Measurements from ENCODE around the gene CCDC39. TPM values are rescaled to one million over a fixed set of nuclear protein-coding genes. Genes with fewer than 3 reads are reported as not detected.
"Not testable (repeated sequence)": the region's sequence is repeated elsewhere in the genome, so short reads cannot be mapped to it uniquely, and the experiment has no call there.

The CCDC39 gene
- total RNA-seq, 1 donor from 2014 or later = not detected

DNA sequence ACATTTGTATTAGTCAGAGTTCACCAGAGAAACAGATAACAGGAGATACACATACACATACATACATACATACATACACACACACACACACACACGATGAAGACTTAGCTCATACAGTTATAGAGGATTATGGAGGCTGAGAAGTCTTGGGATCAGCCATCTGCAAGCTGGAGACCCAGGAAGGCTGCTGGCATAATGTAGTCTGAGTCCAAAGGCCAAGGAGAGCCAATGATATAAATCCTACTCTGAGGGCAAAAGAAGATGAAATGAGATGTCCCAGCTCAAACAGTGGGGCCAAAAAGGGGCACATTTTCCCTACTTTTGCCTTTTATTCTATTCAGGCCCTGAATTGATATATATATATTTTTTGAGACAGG is 83.7 kb downstream of the CCDC39 start:
- intact Hi-C loops (cut with micrococcal nuclease) = no loop called here
- Histone ChIP-seq H3K4me1 (no peaks in the 10 kb centered on the region), H3K36me3 (no peaks in the 10 kb centered on the region), H3K27me3 (ENCODE audit: low read depth) (peaks cover 38% of the 10 kb centered on the region), H3K9me3 (replicated peaks) (no peaks in the 10 kb centered on the region), H3K27ac (replicated peaks) (no peak overlapping the region), H3K4me3 (no peak overlapping the region)
- no peak for DNase-seq
- TF ChIP-seq, protein P1, sequence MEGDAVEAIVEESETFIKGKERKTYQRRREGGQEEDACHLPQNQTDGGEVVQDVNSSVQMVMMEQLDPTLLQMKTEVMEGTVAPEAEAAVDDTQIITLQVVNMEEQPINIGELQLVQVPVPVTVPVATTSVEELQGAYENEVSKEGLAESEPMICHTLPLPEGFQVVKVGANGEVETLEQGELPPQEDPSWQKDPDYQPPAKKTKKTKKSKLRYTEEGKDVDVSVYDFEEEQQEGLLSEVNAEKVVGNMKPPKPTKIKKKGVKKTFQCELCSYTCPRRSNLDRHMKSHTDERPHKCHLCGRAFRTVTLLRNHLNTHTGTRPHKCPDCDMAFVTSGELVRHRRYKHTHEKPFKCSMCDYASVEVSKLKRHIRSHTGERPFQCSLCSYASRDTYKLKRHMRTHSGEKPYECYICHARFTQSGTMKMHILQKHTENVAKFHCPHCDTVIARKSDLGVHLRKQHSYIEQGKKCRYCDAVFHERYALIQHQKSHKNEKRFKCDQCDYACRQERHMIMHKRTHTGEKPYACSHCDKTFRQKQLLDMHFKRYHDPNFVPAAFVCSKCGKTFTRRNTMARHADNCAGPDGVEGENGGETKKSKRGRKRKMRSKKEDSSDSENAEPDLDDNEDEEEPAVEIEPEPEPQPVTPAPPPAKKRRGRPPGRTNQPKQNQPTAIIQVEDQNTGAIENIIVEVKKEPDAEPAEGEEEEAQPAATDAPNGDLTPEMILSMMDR (IDR thresholded peaks at IDR 0.05; ENCODE audit: borderline replicate concordance) = no peak

DNA sequence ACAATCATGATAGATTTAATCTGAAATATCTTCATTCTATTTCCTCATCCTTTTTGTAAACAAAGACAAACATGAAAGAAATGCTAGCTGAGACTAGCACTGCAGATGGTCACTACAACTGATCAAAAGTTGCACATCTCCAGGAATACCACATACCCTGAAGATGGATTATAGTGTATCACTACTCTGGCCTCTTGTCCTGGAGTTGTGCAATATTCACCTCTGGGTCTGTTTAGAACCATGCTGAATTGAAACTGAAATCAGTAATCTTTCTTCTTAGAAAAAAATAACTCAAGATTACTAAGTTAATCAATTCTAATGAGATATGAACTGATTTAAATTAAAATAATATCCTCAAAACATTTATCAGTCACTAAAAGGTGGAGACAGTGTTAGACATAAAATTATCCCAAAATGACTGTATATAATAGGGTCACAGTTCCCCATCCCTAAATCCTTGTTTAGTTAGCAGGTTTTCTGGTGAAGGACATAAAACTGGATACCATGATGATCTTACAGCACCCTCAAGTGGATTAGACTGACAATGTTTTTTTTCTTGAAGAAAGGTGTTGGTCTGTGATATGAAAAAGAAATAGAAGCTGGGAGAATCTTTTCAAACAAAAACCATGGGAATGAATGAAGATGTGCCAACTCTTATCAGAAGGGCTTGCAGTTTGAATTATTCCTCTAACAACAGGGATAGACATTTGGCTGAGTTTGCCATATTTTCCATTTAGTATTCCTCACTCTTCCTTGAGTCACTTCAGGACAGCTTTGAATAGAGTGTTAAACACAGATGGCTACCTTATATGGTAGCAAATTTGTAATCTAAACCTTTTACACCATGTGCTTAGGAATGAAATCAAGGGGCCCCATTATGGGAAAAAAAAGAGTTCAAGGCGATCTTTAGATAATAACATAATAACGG is 84.4 kb downstream of the CCDC39 start:
- no peaks in the 10 kb centered on the region for H3K4me1 ChIP-seq
- no peak for DNase-seq
- TF ChIP-seq, protein P1 (IDR thresholded peaks at IDR 0.05; ENCODE audit: borderline replicate concordance) = peak; percentile 37
- H3K4me3 ChIP-seq = no peak overlapping the region
- H3K36me3 ChIP-seq = no peaks in the 10 kb centered on the region
- no peaks in the 10 kb centered on the region for H3K9me3 ChIP-seq (replicated peaks)
- no peak overlapping the region for H3K27ac ChIP-seq (replicated peaks)
- H3K27me3 ChIP-seq (ENCODE audit: low read depth) = peaks cover 43% of the 10 kb centered on the region
- intact Hi-C loops (cut with micrococcal nuclease) = no loop called here

DNA sequence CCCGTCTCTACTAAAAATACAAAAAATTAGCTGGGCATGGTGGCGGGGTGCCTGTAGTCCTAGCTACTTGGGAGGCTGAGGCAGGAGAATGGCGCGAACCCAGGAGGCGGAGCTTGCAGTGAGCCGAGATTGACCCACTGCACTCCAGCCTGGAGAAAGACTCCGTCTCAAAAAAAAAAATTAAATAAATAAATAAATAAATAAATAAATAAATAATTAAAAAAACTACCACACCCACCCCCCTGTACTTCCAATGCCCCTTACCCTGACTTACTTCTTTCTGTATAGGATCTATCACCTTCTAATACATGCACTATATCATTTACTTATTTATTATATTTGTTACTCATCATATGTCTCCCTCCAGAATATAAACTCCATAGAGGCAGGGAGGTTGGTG is 85.7 kb downstream of the CCDC39 start:
- not testable (repeated sequence) for H3K27ac ChIP-seq (replicated peaks)

DNA sequence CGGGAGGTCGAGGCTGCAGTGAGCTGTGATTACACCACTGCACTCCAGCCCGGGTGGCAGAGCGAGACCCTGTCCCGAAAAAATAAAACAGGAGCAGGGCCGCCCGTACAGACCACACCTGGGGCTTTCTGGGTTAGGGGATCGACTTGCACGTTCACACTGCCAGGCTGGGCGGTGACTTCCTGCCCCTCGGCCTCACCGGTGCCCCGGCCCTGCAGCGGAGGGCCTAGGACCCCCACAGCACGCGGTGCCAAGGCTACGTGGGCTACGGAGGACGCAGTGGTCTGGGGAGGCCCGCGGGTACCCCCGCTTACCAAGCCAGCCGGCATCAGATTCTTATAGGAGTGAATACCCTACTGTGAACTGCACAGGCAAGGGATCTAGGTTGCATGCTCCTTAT is 88.9 kb downstream of the CCDC39 start:
- TF ChIP-seq, protein P1 (IDR thresholded peaks at IDR 0.05; ENCODE audit: borderline replicate concordance) = no peak
- no peak for DNase-seq

More for the DNA sequence above, 85.7 kb downstream of the CCDC39 start:
- H3K4me1 ChIP-seq; H3K36me3 ChIP-seq; DNase-seq; H3K4me3 ChIP-seq; H3K9me3 ChIP-seq (replicated peaks); intact Hi-C loops (cut with micrococcal nuclease): not testable (repeated sequence)
- peaks cover 43% of the 10 kb centered on the region for H3K27me3 ChIP-seq (ENCODE audit: low read depth)

DNA sequence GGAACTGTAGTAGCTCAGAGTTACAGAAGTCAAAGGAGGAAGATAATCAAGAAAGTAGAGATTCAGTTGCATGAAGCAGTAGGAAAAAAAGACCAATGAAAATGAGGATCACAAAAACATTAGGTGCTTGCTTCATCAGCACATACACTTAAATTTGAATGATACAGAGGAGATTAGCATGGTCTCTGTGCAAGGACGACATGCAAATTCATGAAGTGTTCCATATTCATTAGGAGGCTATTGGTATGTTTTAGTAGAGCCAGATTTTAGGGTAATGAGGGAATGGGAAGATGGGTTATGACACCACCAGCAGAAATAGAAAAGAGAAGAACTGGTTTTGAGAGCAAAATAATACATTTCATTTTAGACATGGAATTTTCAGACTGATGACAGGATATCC is 98.4 kb downstream of the CCDC39 start:
- intact Hi-C loops (cut with micrococcal nuclease) = no loop called here
- H3K36me3 ChIP-seq = no peaks in the 10 kb centered on the region
- no peaks in the 10 kb centered on the region for H3K4me1 ChIP-seq
- H3K27ac ChIP-seq (replicated peaks) = no peak overlapping the region
- no peaks in the 10 kb centered on the region for H3K9me3 ChIP-seq (replicated peaks)
- no peak overlapping the region for H3K4me3 ChIP-seq
- no peak for DNase-seq
- TF ChIP-seq, protein P1 (IDR thresholded peaks at IDR 0.05; ENCODE audit: borderline replicate concordance) = no peak
- peaks cover 30% of the 10 kb centered on the region for H3K27me3 ChIP-seq (ENCODE audit: low read depth)

More for the DNA sequence above, 88.9 kb downstream of the CCDC39 start:
- Histone ChIP-seq H3K4me1 (no peaks in the 10 kb centered on the region), H3K4me3 (no peak overlapping the region), H3K27ac (replicated peaks) (no peak overlapping the region), H3K27me3 (ENCODE audit: low read depth) (peaks cover 52% of the 10 kb centered on the region), H3K36me3 (no peaks in the 10 kb centered on the region), H3K9me3 (replicated peaks) (no peaks in the 10 kb centered on the region)
- intact Hi-C loops (cut with micrococcal nuclease) = no loop called here

DNA sequence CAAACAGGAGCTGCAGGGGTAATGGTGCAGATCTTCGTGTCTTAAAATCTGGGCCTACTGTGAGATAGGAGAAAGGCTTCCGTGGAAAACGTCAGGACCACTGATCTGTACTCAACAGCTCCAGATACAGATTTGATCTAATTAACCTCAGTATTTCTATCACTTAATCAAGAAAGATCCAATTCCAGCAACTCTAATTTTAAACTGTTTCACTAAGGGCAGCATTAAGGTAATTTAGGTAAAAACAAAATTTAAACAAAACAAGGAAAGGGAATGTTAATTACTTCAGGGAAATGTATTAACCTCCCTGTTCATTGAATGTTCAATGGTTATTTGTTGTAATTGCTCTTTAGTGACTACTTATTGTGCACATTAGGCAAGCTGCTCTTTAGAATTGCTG is 103.7 kb downstream of the CCDC39 start:
- intact Hi-C loops (cut with micrococcal nuclease) = no loop called here
- no peak overlapping the region for H3K4me3 ChIP-seq
- H3K4me1 ChIP-seq = no peaks in the 10 kb centered on the region
- H3K27me3 ChIP-seq (ENCODE audit: low read depth) = peaks cover under 1% of the 10 kb centered on the region
- TF ChIP-seq, protein P1 (IDR thresholded peaks at IDR 0.05; ENCODE audit: borderline replicate concordance) = no peak
- H3K36me3 ChIP-seq = no peaks in the 10 kb centered on the region
- no peaks in the 10 kb centered on the region for H3K9me3 ChIP-seq (replicated peaks)
- H3K27ac ChIP-seq (replicated peaks) = no peak overlapping the region
- no peak for DNase-seq

All from left ventricle myocardium inferior (tissue), 1 donor.